Thyroid gland (tissue), 4 donors: Measurements from ENCODE around the gene TRABD2B. TPM values are rescaled to one million over a fixed set of nuclear protein-coding genes. Genes with fewer than 3 reads are reported as not detected.

ENCODE experiments used
- DNase-seq, 2 donors: peaks; one replicate each; pipeline ENCODE4 v3.0.0-alpha.2; 2019
- H3K27ac ChIP-seq, 3 donors: fragments of 200-600 bp; sonication (generic); 1 replicate in 2 of 3; 2 replicates in 1 of 3; pipeline ENCODE4 v1.5.1; 2016 to 2019; ENCODE audit warnings: mild to moderate bottlenecking in 1 of 3, moderate library complexity in 1 of 3
- H3K27me3 ChIP-seq: fragments of 200-600 bp; sonication (generic); one replicate; pipeline ENCODE4 v1.5.1; 2019
- H3K36me3 ChIP-seq, 2 donors: fragments of 200-600 bp; sonication (generic); one replicate each; pipeline ENCODE4 v1.5.1; 2016 to 2019
- H3K4me1 ChIP-seq, 2 donors: fragments of 200-600 bp; sonication (generic); one replicate each; pipeline ENCODE4 v1.5.1; 2017 to 2019
- H3K4me3 ChIP-seq, 3 donors: fragments of 200-600 bp; sonication (generic); replicated peaks in 1 of 3; 1 replicate in 2 of 3; 2 replicates in 1 of 3; pipeline ENCODE4 v1.5.1; 2016; ENCODE audit warnings: mild to moderate bottlenecking in 1 of 3
- H3K9me3 ChIP-seq: fragments of 200-600 bp; sonication (generic); one replicate; pipeline ENCODE4 v1.5.1; 2017
- POLR2A ChIP-seq, 2 donors: fragments of 450-650 bp; IDR thresholded peaks; one replicate each; pipeline ENCODE4 v1.6.1; 2017; ENCODE audit warnings: antibody characterized with exemption in 2 of 2, mild to moderate bottlenecking in 2 of 2, moderate library complexity in 1 of 2
- WGBS, 2 donors: methylation state at CpG; one replicate each; pipeline ENCODE4 v1.1.5; 2017; 5-methylcytosine and 5-hydroxymethylcytosine counted together
- intact Hi-C: fragments of 100-400 bp; cut with DNase I; formaldehyde crosslinking; loops from one replicate; pipeline ENCODE4 v1.15.1; 2023
- total RNA-seq, 4 donors: library from RNA; depleted of rRNA; stranded (reverse); fragments of >200 nt; gene quantifications; one replicate each; pipeline ENCODE4 v1.2.3, GENCODE V29; 2016
- TF ChIP-seq, protein P1 (sequence below), 6 experiments: fragments of 200-600 bp in 3 of 6; fragments of 450-650 bp in 3 of 6; sonication (generic) in 3 of 6; IDR thresholded peaks; one replicate each; pipeline ENCODE4 v1.5.1; 2016 to 2019; ENCODE audit warnings: antibody characterized with exemption in 6 of 6, mild to moderate bottlenecking in 2 of 6, inconsistent platforms in 1 of 6, moderate library complexity in 1 of 6

TRABD2B gene
- total RNA-seq, 4 donors from 2014 or later, result 0.34 to 1.1 (median 0.63) TPM

DNA sequence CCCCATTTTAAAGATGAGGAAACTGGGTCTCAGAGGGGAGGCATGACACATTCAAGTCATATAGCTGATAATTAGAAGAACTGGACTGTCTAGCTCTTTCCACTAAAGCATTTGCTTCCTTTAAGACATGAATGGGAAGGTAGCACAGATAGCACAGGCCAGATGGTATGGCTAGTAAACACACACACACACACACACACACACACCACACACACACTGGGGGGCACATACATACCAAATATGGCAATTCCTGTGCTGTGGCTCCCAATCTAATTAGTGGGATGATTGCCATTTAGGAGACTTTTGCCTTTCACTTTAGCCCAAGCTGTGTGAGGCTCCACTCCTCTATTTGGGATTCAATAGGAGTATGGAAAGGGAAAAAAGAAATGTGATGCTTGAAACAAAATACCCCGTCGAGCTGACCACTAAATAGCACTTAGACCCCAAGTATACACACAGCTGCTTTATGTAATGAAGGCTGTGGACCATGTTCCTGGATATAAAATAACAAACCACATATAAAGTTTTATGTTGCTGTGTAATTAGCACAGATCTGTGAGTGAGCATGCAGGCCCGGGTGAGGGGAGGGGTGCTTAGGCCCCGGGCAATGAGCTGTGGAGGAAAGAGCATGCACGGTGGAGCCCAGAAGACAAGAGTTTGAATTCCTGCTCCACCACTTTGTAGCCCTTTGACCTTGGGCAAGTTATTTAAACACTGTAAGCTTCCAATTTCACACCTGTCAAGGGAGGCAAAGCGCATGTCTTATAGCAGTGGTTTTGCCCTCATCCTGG, 6.8 kb upstream of the TRABD2B start:
- Histone ChIP-seq H3K4me3 (no peak overlapping the region), H3K27ac (no peak overlapping the region), H3K27me3 (no peaks in the 10 kb centered on the region), H3K36me3 (no peaks in the 10 kb centered on the region), H3K9me3 (no peaks in the 10 kb centered on the region), H3K4me1 (peaks cover 0 to 6% of the 10 kb centered on the region in 2 donors)
- intact Hi-C loops, result no loop called here
- TF ChIP-seq, protein P1, sequence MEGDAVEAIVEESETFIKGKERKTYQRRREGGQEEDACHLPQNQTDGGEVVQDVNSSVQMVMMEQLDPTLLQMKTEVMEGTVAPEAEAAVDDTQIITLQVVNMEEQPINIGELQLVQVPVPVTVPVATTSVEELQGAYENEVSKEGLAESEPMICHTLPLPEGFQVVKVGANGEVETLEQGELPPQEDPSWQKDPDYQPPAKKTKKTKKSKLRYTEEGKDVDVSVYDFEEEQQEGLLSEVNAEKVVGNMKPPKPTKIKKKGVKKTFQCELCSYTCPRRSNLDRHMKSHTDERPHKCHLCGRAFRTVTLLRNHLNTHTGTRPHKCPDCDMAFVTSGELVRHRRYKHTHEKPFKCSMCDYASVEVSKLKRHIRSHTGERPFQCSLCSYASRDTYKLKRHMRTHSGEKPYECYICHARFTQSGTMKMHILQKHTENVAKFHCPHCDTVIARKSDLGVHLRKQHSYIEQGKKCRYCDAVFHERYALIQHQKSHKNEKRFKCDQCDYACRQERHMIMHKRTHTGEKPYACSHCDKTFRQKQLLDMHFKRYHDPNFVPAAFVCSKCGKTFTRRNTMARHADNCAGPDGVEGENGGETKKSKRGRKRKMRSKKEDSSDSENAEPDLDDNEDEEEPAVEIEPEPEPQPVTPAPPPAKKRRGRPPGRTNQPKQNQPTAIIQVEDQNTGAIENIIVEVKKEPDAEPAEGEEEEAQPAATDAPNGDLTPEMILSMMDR (IDR thresholded peaks at IDR 0.05), result no peak
- no peak for TF ChIP-seq POLR2A (IDR thresholded peaks at IDR 0.05)
- WGBS, 2 donors, result 65 to 70% methylated on average over 6 of the region's 6 CpGs
- DNase-seq, result no peak

DNA sequence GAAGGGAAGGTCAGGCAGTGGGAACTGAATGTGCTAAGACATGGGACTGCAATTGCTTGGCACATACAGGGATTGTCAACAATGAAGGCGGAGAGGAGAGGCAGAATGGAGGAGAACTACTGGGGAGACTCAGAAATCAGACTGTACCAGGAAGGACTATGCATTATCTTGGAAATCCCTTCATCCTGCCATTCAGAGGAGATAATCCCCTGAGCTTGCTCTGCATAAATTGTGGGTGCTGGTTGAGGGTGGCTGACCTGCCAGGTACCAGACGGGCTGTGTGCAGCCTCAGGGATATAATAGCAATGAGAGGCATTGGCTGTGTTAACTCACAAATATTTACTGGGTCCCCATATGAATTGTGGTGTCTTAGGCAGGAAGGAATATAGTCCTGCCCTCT, 5.0 kb upstream of the TRABD2B start:
- TF ChIP-seq POLR2A (IDR thresholded peaks at IDR 0.05), result no peak
- TF ChIP-seq, protein P1 (IDR thresholded peaks at IDR 0.05), result no peak
- Histone ChIP-seq H3K9me3 (no peaks in the 10 kb centered on the region), H3K4me3 (no peak overlapping the region), H3K4me1 (peaks cover 0 to 9% of the 10 kb centered on the region in 2 donors), H3K27me3 (no peaks in the 10 kb centered on the region), H3K27ac (no peak overlapping the region), H3K36me3 (no peaks in the 10 kb centered on the region)
- DNase-seq, result no peak
- 97 to 98% methylated on average over 2 of the region's 2 CpGs for WGBS, 2 donors
- intact Hi-C loops, result no loop called here

DNA sequence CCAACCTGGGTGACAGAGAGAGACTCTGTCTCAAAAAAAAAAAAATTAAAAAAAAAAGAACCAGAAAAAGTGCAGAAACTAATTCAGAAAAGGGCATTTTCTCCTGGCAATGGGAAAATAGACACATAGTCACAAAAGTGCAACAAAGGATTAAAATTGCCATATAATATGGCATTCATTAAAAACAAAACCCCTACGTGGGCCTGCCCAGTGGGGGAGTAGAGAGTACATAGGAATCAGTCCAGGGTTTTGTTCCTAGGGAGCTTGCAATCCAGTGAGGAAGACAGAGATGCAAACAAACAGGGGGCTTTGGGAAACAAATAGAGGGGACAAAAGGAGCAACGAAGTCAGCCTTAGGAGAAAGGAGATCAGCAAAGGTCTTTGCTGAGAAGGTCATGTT, 4.5 kb upstream of the TRABD2B start:
- no peak overlapping the region for H3K27ac ChIP-seq
- H3K9me3 ChIP-seq, result no peaks in the 10 kb centered on the region
- H3K4me3 ChIP-seq, result no peak overlapping the region
- WGBS, 2 donors, result 54 to 60% methylated on average over 2 of the region's 2 CpGs
- intact Hi-C loops, result no loop called here
- H3K4me1 ChIP-seq, result peaks cover 0 to 12% of the 10 kb centered on the region in 2 donors
- no peak for DNase-seq
- TF ChIP-seq POLR2A (IDR thresholded peaks at IDR 0.05), result no peak
- TF ChIP-seq, protein P1 (IDR thresholded peaks at IDR 0.05), result no peak
- no peaks in the 10 kb centered on the region for H3K27me3 ChIP-seq
- H3K36me3 ChIP-seq, result no peaks in the 10 kb centered on the region

DNA sequence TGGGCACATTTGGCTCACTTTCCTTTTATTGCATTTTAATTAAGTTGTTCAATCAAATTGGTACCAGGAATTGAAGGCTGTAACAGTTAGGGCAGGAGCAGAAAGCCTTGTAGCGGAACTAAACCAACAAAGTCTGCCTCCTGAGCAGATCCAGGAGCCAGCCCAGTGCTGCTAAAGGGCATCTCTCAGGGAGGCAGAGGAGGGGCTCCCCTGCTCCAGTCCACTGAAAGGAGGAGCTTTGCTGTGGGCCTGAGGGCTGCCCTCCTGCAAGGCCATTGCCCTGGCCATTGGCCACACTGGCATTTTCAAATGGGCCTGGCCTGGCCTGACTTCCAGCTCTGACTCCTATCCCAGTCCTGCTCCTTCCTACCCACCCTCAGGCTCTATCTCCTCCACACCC, 3.7 kb upstream of the TRABD2B start:
- Histone ChIP-seq H3K4me1 (peaks cover 0 to 18% of the 10 kb centered on the region in 2 donors), H3K27me3 (no peaks in the 10 kb centered on the region), H3K27ac (no peak overlapping the region), H3K36me3 (no peaks in the 10 kb centered on the region), H3K9me3 (no peaks in the 10 kb centered on the region), H3K4me3 (no peak overlapping the region)
- intact Hi-C loops, result no loop called here
- DNase-seq, result peak; percentile 62 to 65
- no peak for TF ChIP-seq POLR2A (IDR thresholded peaks at IDR 0.05)
- TF ChIP-seq, protein P1 (IDR thresholded peaks at IDR 0.05), result no peak
- WGBS, 2 donors, result 30 to 42% methylated on average over 1 of the region's 1 CpG

DNA sequence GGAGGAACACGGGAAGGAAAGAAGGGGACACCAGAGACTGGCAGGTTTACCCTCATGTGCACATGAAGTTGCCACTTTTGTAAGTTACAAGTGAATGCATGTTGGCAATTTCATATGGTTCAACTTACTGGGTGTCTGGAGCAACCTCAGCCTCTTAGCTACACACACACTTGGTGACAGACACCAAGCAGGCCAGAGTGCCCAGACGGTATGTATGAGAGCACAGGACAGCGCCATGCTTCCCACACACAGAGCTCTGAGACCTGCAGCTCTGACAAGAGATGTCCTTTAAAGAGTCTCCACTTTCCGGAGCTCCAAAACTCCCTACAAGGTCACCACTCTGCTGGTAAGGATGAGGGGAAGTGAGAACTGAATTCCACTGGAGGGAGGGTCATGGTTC, 1.9 kb upstream of the TRABD2B start:
- intact Hi-C loops, result no loop called here
- H3K4me1 ChIP-seq, result peaks cover 0 to 18% of the 10 kb centered on the region in 2 donors
- H3K27ac ChIP-seq, result no peak overlapping the region
- no peaks in the 10 kb centered on the region for H3K27me3 ChIP-seq
- H3K36me3 ChIP-seq, result no peaks in the 10 kb centered on the region
- no peak for DNase-seq
- WGBS, 2 donors, result 82 to 83% methylated on average over 4 of the region's 4 CpGs
- H3K9me3 ChIP-seq, result no peaks in the 10 kb centered on the region
- no peak for TF ChIP-seq POLR2A (IDR thresholded peaks at IDR 0.05)
- TF ChIP-seq, protein P1 (IDR thresholded peaks at IDR 0.05), result no peak
- H3K4me3 ChIP-seq, result no peak overlapping the region
